ENCODE data around the gene EZR.
"Not testable (repeated sequence)": the region's sequence is repeated elsewhere in the genome, so short reads cannot be mapped to it uniquely, and the experiment has no call there.

EZR gene

GRCh38 chr6:158840465-158840864 is 21.3 kb upstream of the EZR start:
- no peak for DNase-seq

GRCh38 chr6:158839796-158840195 is 20.6 kb upstream of the EZR start:
- no peak for DNase-seq

DNA sequence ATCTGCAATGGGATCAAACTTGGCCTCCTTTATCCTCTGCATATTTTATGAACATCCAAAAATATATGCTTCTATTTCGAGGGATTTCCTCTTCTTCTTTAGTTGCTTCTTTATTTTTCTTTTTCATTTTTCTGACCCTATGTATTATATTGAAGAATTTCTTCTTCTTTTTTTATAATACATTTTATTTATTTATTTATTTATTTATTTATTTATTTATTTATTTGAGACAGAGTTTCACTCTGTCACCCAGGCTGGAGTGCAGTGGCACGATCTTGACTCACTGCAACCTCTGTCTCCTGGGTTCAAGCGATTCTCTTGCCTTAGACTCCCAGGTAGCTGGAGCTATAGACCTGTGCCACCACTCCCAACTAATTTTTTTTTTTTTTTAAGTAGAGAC is 19.6 kb upstream of the EZR start:
- DNase-seq = not testable (repeated sequence)

- DNase-seq = no peak
Observed at GRCh38 chr6:158837684-158838625, 18.8 kb upstream of the EZR start.

GRCh38 chr6:158836625-158837311 is 17.6 kb upstream of the EZR start:
- DNase-seq = no peak

GRCh38 chr6:158835616-158836221 is 16.6 kb upstream of the EZR start:
- DNase-seq = no peak

DNA sequence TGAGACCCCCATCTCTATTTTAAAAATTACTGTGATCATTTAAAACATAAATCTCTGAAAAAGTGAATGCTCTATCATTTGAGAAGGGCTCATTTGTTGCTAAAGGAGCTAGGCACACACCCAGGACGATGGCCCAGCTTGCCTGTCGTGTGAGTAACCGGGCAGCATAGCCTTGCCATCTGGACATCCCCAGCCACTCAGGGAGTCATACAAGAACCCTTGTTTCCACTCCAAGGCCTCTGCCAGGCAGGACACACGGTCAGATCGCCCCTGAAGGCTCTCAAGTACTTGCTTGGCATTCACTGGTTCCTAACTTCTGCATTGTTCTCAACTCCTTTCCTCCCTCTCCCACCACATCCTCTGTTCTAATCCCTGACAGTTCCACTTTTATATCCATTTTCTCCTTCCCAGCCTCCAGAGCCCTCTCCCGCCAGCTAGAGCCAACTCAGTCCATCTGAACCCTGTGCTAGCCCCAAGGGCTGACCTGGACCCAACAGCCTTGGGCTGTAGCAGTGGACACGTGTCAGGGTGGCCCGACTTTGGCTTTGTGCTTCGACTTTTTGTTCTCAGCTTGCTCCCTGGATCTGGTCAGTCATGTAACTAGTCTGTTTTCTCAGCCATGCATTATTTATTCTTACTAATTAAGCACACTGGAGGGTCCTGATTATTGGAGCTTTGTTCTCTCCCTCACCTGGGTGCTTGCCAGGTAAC is 15.7 kb upstream of the EZR start:
- no peak for DNase-seq

- DNase-seq = not testable (repeated sequence)
Observed at GRCh38 chr6:158832807-158833206, 13.6 kb upstream of the EZR start.

DNA sequence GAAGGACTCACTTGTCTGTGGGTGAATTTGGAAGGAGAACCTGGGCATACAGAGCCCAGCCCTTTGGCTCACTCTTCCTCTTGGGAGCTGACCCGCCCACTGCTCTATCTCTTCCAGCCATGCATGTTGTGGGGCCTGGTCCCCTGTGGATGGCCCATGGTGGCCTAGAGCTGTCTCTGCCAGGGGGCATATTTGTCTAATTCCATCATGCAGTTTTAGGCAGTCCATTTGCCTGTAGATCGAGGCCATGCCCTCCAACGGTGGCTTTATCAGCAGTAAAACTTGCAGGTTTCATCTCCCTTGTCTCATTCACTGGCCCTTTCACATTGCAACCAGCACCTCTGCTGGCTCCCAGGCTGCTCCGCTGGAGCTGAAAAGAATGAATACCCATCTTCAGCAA is 12.9 kb upstream of the EZR start:
- DNase-seq = no peak

DNA sequence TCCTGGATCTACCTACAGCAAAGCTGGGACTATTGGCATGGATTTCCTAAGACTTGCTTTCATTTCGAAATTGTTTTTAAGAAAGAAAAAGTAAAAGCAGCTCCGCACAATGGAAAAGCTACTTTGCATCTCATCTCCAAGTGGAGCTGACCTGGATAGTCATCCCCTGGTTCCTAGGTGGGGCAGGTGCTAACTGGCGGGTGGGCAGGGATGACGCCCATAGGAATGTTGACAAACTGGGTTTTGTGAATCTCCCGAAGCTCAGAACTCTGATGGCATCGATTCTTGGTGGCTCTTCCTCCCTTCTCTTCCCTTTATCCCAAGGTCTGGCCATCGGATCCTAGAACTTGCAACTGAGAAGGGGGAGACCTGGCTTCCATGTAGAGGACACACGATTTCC is 12.4 kb upstream of the EZR start:
- DNase-seq = no peak

- DNase-seq = no peak
Observed at GRCh38 chr6:158830736-158831135, 11.6 kb upstream of the EZR start.

DNA sequence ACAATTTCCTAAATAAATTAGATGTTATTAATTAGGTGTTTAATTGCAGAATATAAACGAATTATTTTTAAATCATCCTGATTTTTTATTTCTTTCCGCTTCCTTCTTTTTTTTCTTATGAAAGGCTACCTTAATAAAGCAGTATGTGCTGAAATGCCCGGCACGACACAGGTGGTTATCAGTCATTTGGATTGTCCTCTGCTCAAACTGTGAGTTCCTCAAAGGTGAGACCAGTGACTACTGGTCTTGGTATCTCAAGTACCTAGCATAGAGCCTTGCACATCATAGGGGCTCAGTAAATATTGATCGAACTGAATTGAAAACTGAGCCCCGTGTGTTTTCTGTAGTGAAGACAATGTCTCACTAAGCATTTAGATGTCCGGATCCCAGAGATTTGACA is 9.6 kb upstream of the EZR start:
- no peak for DNase-seq

DNA sequence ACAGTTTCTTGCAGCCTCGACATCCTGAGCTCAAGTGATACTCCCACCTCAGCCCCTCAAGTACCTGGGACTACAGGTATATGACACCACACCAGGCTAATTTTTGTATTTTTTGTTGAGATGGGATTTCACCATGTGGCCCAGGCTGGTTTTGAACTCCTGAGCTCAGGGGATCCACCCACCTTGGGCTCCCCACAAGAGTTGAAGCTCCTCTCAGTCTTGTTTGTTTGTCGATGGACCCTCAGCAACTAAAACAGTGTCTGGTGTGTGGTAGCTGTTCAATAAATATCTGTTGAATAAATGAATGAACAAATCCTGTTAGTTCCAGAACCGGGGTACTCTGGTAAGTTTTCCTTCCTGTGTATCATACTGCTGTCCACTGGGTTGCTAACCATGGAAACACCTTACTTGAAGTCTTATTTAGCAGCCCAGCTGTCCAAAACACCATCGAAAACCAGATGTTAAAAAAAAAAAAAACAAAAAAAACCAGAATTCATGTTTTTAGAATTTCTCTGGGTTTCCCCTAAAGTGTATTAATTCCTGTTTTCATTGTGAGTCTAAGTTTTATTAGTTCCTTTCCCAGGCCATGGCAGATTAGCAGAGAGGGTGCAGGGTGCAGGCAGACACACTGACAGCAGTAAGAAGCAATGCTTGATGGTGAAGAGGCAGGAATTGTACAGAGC is 7.8 kb upstream of the EZR start:
- DNase-seq = no peak

DNA sequence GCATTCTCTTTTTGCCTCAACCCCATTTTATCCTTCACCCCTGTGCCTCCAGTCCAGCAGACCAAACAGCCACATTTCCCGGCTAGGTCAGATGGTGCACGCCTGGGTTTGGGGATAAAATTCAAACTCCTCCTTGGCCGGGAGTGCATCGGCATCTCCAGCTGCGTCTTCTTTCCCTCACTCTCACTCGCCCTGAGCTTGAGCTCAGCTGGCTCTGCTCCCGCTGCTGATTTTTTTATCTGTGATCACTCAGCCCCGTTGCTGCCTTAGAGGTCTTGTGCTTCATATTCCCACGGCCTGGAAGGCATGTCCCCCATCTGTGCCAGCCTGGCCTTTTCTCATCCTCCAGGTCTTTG is 6.8 kb upstream of the EZR start:
- no peak for DNase-seq

DNA sequence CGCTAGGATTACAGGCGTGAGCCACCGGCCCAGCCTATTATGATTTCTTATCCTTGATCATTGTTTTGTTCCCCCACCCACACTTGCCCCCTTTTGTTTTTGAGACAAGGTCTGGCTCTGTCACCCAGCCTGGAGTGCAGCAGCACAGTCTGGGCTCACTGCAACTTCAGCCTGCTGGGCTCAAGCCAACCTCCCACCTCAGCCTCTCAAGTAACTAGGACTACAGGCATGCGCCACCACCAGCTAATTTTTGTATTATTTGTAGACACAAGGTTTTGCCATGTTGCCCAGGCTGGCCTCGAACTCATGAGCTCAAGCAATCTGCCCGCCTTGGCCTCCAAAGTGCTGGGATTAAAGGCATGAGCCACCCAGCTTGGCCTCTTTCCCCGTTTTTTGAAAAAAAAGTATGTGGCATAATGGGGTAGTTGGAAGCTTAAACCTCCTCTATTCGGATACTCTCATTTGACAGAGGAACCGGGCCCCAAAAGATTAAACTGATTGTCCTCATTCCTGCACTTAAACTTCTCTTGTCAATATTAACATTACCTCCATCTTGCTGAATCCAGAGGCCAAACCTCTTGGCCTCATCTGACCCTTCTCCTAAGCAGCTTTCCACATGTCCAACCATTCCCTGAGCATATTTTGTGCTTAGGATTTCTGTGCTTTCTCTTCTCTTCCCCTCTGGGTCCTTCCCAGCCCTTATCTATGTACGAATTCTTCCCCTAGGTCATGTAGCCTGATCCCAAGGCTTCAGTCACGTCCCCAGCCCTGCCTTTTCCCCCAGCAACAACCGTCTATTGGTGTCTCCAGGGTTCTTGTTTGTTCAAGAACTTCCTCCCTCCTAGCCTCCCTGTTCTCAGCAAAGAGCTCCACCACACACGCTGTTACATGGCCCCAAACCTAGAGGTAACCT is 6.1 kb upstream of the EZR start:
- no peak for DNase-seq

DNA sequence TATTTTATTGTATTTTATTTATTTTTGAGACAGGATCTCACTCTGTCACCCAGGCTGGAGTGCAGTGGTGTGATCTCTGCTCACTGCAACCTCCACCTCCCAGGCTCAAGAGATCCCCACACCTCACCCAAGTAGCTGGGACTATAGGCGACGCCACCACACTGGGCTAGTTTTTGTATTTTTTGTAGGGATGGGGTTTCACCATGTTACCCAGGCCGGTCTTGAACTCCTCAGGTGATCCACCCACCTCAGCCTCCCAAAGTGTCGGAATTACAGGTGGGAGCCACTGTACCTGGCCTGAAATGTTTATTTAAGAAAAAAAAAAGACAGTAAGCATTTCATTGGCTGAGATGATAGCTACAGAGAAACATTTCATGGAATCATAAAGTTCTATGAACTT is 4.4 kb upstream of the EZR start:
- not testable (repeated sequence) for DNase-seq

GRCh38 chr6:158819977-158820622 is 932 bp upstream of the EZR start:
- no peak for DNase-seq

DNA sequence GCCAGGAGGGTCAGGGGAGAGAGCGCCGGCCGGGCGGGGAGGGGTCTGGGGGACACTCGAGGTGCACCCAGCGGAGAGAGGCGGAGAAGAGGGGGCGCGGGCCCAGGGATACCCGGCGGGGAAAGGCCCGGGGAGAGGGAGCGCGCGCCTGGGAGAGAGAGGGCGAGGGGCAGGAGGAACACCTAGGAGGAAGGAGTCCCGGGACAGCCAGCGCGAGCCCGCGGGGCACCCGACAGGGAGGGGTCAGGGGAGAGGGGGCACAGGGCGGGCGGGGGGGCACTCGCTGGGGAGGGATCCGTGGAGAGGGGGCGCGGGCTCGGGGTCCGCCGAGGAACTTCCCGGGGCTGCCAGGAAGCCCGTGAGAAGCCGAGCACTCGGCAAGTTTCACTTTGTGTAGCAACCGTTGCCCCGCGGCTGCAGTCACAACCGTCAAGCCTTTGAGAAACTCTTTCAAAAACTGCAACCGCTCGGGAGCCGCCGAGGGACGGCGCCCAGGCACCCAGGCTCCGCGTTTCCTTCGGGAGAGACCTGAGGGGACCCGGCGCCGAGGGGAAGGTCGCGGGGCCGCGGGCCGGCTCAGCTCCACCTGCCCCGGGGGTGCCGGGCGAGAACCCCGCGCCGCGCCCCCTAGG is 471 bp downstream of the EZR start:
- DNase-seq = no peak

DNA sequence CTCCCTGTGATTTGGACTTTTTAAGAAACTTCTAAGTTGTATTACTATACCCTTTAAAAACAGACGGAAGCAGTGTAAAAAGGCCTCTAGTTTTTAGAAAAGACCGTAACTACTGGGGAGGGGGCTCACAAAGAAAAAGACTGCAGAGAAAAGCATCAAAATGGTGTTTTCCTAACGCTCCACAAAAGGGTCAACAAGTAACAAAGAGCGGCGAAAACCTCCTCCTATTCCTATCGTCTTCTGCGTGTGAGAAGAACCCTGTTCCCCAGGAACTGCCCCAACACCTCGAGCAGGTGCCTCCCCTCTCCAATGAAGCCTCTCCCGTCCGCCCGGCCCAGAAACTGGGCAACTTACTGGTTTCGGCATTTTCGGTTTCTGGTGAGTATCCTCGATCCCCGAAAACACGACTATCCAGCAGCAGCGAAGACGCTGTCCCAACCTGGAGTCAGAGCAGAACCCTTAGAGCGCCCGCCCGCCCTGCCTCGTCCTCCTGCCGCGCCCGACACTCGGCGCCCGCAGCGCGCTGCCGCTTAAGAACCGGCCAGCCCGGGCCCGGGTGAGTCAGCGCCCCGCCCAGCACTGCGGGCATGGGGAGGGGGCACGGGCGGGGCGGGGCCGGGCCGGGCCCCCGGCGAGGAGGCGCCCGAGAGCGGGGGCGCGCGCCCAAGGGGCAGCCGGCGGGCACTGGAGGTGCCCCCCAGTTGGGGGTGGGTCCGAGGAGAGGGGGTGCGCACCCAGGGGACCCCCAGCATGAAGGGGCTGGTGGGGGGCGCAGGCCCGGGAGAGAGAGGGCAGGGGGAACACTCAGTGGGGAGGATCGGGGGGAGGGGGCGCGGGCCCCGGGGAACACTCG is 1.2 kb downstream of the EZR start:
- DNase-seq = peak; percentile 27

Measured in COR-L47 (cell line).